Stomach (tissue), 9 donors: ENCODE data around the gene RAC3. TPM values are rescaled to one million over a fixed set of nuclear protein-coding genes. Genes with fewer than 3 reads are reported as not detected.

ENCODE experiments used
- DNase-seq, 2 donors: peaks; one replicate each; pipeline versions ENCODE4 v3.0.0 to v3.0.0-alpha.2; 2013 to 2019
- H3K27ac ChIP-seq, 5 donors: fragments of 200-600 bp in 4 of 5; sonication (generic) in 4 of 5; one replicate each; pipeline ENCODE4 v1.5.1; 2013 to 2019; ENCODE audit warnings: mild to moderate bottlenecking in 1 of 5, moderate library complexity in 1 of 5
- H3K27me3 ChIP-seq, 3 donors: fragments of 200-600 bp; sonication (generic); one replicate each; pipeline ENCODE4 v1.5.1; 2017 to 2019; ENCODE audit warnings: mixed run types in 1 of 3
- H3K36me3 ChIP-seq, 4 donors: fragments of 200-600 bp; sonication (generic); 1 replicate in 3 of 4; 2 replicates in 1 of 4; pipeline ENCODE4 v1.5.1; 2016 to 2019
- H3K4me1 ChIP-seq, 4 donors: fragments of 200-600 bp; sonication (generic); one replicate each; pipeline ENCODE4 v1.5.1; 2016 to 2019
- H3K4me3 ChIP-seq, 4 donors: fragments of 200-600 bp; sonication (generic) in 3 of 4; one replicate each; pipeline ENCODE4 v1.5.1; 2016 to 2019; ENCODE audit warnings: mild to moderate bottlenecking in 1 of 4
- H3K9me3 ChIP-seq, 4 donors: fragments of 200-600 bp; sonication (generic); one replicate each; pipeline ENCODE4 v1.5.1; 2016 to 2019
- EP300 ChIP-seq: sonication (generic); formaldehyde crosslinking; IDR thresholded peaks from one replicate; pipeline ENCODE4 v1.6.1; 2017; ENCODE audit warnings: antibody characterized with exemption
- POLR2A ChIP-seq, 4 donors: fragments of 450-650 bp; IDR thresholded peaks; one replicate each; pipeline ENCODE4 v1.6.1; 2016; ENCODE audit warnings: antibody characterized with exemption in 4 of 4, control low read depth in 2 of 4, mild to moderate bottlenecking in 1 of 4, moderate library complexity in 1 of 4
- POLR2AphosphoS5 ChIP-seq, 3 donors: sonication (generic); formaldehyde crosslinking; IDR thresholded peaks; one replicate each; pipeline ENCODE4 v1.6.1; 2016; ENCODE audit warnings: antibody characterized with exemption in 3 of 3
- WGBS, 5 donors: extraction: QIAGEN DNeasy Blood & Tissue Kit in 3 of 5; methylation state at CpG; one replicate each; pipeline versions ENCODE4 v1.1.5 to v1.1.7; 2013 to 2018; 5-methylcytosine and 5-hydroxymethylcytosine counted together
- intact Hi-C: fragments of 100-400 bp; cut with DNase I; formaldehyde crosslinking; loops from one replicate; pipeline ENCODE4 v1.15.1; 2023; ENCODE audit warnings: low total_unique reads
- polyA plus RNA-seq, 3 donors: library from polyadenylated mRNA; stranded (reverse); fragments of 200-250 nt; gene quantifications; one replicate each; pipeline ENCODE4 v1.2.3, GENCODE V29; 2013
- total RNA-seq, 5 donors: library from RNA; depleted of rRNA; stranded (reverse); fragments of >200 nt; gene quantifications; one replicate each; pipeline versions ENCODE4 v1.1.0 to v1.2.3, GENCODE V29; 2014 to 2016
- TF ChIP-seq, protein P1 (sequence below), 7 experiments: fragments of 450-650 bp in 4 of 7; fragments of 200-600 bp in 3 of 7; sonication (generic) in 3 of 7; IDR thresholded peaks; one replicate each; pipeline ENCODE4 v1.5.1; 2016 to 2019; ENCODE audit warnings: antibody characterized with exemption in 7 of 7, control low read depth in 2 of 7, mild to moderate bottlenecking in 1 of 7
- donor health status: healthy with polysubstance abuse.
- donor health status: Bipolar disorder and iron deficiency.
- donor health status: healthy.

Gene RAC3
- total and polyA plus RNA-seq, 8 donors: 1.2 to 24.8 (median 11.6) TPM; not detected in 1

DNA sequence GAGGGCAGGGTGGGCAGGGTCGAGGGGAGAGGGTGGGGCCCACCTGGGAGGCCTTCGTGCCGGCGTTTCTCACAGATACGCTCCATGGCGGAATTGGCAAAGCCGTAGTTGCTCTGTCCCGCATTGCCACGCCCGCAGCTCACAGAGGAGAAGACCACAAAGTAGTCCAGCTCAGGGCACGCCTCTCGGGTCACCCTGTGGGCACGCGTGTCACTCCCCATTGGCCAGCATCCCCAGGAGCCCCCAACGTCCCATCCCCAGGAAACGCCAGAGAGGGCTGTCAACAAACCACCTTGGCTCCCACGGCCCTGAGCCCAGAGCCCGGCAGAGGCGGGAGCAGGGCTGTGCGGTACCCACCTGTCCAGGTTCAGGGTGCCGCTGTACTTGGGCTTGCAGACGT, 50.5 kb downstream of the RAC3 start:
- no peak overlapping the region for H3K27ac ChIP-seq
- no peaks in the 10 kb centered on the region for H3K4me1 ChIP-seq
- intact Hi-C loops: no loop called here
- TF ChIP-seq POLR2AphosphoS5 (IDR thresholded peaks at IDR 0.05) (no peak), EP300 (no peak), POLR2A (IDR thresholded peaks at IDR 0.05) (no peak)
- TF ChIP-seq, protein P1, sequence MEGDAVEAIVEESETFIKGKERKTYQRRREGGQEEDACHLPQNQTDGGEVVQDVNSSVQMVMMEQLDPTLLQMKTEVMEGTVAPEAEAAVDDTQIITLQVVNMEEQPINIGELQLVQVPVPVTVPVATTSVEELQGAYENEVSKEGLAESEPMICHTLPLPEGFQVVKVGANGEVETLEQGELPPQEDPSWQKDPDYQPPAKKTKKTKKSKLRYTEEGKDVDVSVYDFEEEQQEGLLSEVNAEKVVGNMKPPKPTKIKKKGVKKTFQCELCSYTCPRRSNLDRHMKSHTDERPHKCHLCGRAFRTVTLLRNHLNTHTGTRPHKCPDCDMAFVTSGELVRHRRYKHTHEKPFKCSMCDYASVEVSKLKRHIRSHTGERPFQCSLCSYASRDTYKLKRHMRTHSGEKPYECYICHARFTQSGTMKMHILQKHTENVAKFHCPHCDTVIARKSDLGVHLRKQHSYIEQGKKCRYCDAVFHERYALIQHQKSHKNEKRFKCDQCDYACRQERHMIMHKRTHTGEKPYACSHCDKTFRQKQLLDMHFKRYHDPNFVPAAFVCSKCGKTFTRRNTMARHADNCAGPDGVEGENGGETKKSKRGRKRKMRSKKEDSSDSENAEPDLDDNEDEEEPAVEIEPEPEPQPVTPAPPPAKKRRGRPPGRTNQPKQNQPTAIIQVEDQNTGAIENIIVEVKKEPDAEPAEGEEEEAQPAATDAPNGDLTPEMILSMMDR (IDR thresholded peaks at IDR 0.05): no peak
- no peaks in the 10 kb centered on the region for H3K9me3 ChIP-seq
- no peaks in the 10 kb centered on the region for H3K27me3 ChIP-seq
- H3K4me3 ChIP-seq: no peak overlapping the region
- 84 to 89% (median 85%) methylated on average over 17 to 22 of the region's 22 CpGs for WGBS, 5 donors
- peaks cover 81 to 94% (median 92%) of the 10 kb centered on the region in 4 donors for H3K36me3 ChIP-seq
- DNase-seq: no peak

DNA sequence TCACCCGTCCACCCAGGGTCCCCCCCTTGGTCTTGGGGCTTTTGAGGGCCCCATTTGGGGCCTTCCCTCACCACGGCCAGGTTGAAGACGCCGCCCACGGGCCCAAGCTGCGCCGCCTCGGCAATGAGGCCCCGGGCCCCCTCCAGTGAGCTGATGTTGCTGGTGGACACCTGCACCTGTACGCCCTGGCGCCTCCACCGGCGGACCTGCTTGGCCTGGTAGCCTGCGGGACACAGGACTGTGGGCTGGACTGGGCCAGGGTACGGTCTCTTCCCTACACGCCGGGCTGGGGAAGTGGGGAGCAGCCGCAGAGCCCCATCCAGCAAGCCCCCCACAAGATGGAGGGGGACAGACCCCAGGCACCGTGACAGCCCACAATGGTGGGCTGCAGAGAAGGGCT, 51.0 kb downstream of the RAC3 start:
- H3K9me3 ChIP-seq: no peaks in the 10 kb centered on the region
- H3K27me3 ChIP-seq: no peaks in the 10 kb centered on the region
- DNase-seq: no peak
- intact Hi-C loops: no loop called here
- 90 to 93% (median 92%) methylated on average over 18 to 19 of the region's 19 CpGs for WGBS, 5 donors
- no peak overlapping the region for H3K27ac ChIP-seq
- no peaks in the 10 kb centered on the region for H3K4me1 ChIP-seq
- TF ChIP-seq EP300 (no peak), POLR2AphosphoS5 (IDR thresholded peaks at IDR 0.05) (no peak), POLR2A (IDR thresholded peaks at IDR 0.05) (no peak)
- H3K4me3 ChIP-seq: no peak overlapping the region
- H3K36me3 ChIP-seq: peaks cover 85 to 99% (median 97%) of the 10 kb centered on the region in 4 donors

DNA sequence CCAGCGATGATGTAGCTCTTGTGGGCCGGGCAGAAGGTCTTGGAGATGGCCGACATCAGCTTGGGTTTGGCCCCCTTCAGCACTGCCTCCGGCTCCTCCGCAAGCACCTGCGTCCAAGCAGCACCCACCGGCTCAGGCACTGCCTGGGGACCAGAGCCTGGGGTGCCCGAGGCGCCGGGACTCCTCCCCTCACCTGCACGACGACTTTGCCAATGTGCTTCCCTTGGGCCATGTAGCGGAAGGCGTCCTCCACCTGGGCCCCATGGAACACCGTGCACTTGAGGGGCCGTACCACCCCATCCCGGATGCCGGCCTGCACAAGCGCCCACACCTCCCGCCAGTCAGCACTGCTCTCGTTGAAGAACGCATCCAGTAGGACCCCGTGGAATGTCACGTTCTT, 51.5 kb downstream of the RAC3 start:
- Histone ChIP-seq H3K4me1 (no peaks in the 10 kb centered on the region), H3K27ac (no peak overlapping the region), H3K9me3 (no peaks in the 10 kb centered on the region), H3K27me3 (no peaks in the 10 kb centered on the region), H3K36me3 (peaks cover 91 to 100% (median 100%) of the 10 kb centered on the region in 4 donors), H3K4me3 (no peak overlapping the region)
- WGBS, 5 donors: 92 to 94% (median 92%) methylated on average over 22 to 24 of the region's 24 CpGs
- no peak for DNase-seq
- TF ChIP-seq, protein P1 (IDR thresholded peaks at IDR 0.05): no peak
- TF ChIP-seq EP300 (no peak), POLR2A (IDR thresholded peaks at IDR 0.05) (no peak), POLR2AphosphoS5 (IDR thresholded peaks at IDR 0.05) (no peak)
- intact Hi-C loops: no loop called here

Other genes starting within 250 kb of the RAC3 start
- gene GCGR, start 227.5 kb upstream of the RAC3 start, total RNA-seq: under 1 TPM in 1 of 5 donors, not detected in 4; 0.55 TPM
- under 1 TPM in 1 of 3 donors, not detected in 2; 0.38 TPM for gene GCGR, start 227.5 kb upstream of the RAC3 start, polyA plus RNA-seq
- 100 to 1,000 TPM in 1 of 5 donors, 10 to 100 TPM in 4; 23.7 to 150 (median 51.0) TPM for gene MCRIP1, start 198.4 kb upstream of the RAC3 start, total RNA-seq
- 100 to 1,000 TPM; 104 to 144 (median 114) TPM for gene MCRIP1, start 198.4 kb upstream of the RAC3 start, polyA plus RNA-seq
- not detected for gene PPP1R27, start 196.6 kb upstream of the RAC3 start, total RNA-seq
- gene PPP1R27, start 196.6 kb upstream of the RAC3 start, polyA plus RNA-seq: 1 to 10 TPM in 1 of 3 donors, under 1 TPM in 1, not detected in 1; 0.58 to 2.0 TPM
- 1,000 to 10,000 TPM in 2 of 5 donors, 100 to 1,000 TPM in 3; 401 to 1,308 (median 815) TPM for gene P4HB, start 171.1 kb upstream of the RAC3 start, total RNA-seq
- 100 to 1,000 TPM; 426 to 709 (median 528) TPM for gene P4HB, start 171.1 kb upstream of the RAC3 start, polyA plus RNA-seq
- gene ARHGDIA, start 160.3 kb upstream of the RAC3 start, total RNA-seq: 100 to 1,000 TPM in 3 of 5 donors, 10 to 100 TPM in 2; 57.1 to 435 (median 117) TPM
- 100 to 1,000 TPM; 154 to 240 (median 212) TPM for gene ARHGDIA, start 160.3 kb upstream of the RAC3 start, polyA plus RNA-seq
- gene ALYREF, start 140.1 kb upstream of the RAC3 start, total RNA-seq: 100 to 1,000 TPM in 2 of 5 donors, 10 to 100 TPM in 2, 1 to 10 TPM in 1; 5.8 to 224 (median 90.1) TPM
- 10 to 100 TPM; 33.6 to 42.3 (median 36.8) TPM for gene ALYREF, start 140.1 kb upstream of the RAC3 start, polyA plus RNA-seq
- 100 to 1,000 TPM in 3 of 5 donors, 10 to 100 TPM in 2; 49.8 to 141 (median 108) TPM for gene ANAPC11, start 140.0 kb upstream of the RAC3 start, total RNA-seq
- gene ANAPC11, start 140.0 kb upstream of the RAC3 start, polyA plus RNA-seq: 100 to 1,000 TPM; 231 to 276 (median 257) TPM
- gene NPB, start 129.4 kb upstream of the RAC3 start, total RNA-seq: 1 to 10 TPM in 2 of 5 donors, not detected in 3; 1.4 to 2.0 TPM
- gene NPB, start 129.4 kb upstream of the RAC3 start, polyA plus RNA-seq: under 1 TPM in 2 of 3 donors, not detected in 1; 0.83 to 0.93 TPM
- gene PCYT2, start 120.3 kb upstream of the RAC3 start, total RNA-seq: 100 to 1,000 TPM in 2 of 5 donors, 10 to 100 TPM in 3; 17.5 to 119 (median 27.2) TPM
- 10 to 100 TPM; 39.7 to 51.7 (median 42.8) TPM for gene PCYT2, start 120.3 kb upstream of the RAC3 start, polyA plus RNA-seq
- gene SIRT7, start 113.5 kb upstream of the RAC3 start, total RNA-seq: 100 to 1,000 TPM in 1 of 5 donors, 10 to 100 TPM in 4; 22.8 to 128 (median 56.0) TPM
- 10 to 100 TPM; 18.2 to 46.9 (median 44.1) TPM for gene SIRT7, start 113.5 kb upstream of the RAC3 start, polyA plus RNA-seq
- 10 to 100 TPM in 4 of 5 donors, 1 to 10 TPM in 1; 2.3 to 30.4 (median 20.3) TPM for gene MAFG, start 103.9 kb upstream of the RAC3 start, total RNA-seq
- gene MAFG, start 103.9 kb upstream of the RAC3 start, polyA plus RNA-seq: 1 to 10 TPM; 7.2 to 8.9 (median 8.1) TPM
- gene PYCR1, start 94.4 kb upstream of the RAC3 start, total RNA-seq: 10 to 100 TPM in 3 of 5 donors, 1 to 10 TPM in 1, not detected in 1; 8.9 to 28.8 (median 15.7) TPM
- 10 to 100 TPM; 20.0 to 73.8 (median 47.4) TPM for gene PYCR1, start 94.4 kb upstream of the RAC3 start, polyA plus RNA-seq
- not detected for gene MYADML2, start 84.4 kb upstream of the RAC3 start, total RNA-seq
- gene MYADML2, start 84.4 kb upstream of the RAC3 start, polyA plus RNA-seq: not detected
- 1 to 10 TPM in 1 of 5 donors, under 1 TPM in 1, not detected in 3; 0.58 to 1.5 TPM for gene NOTUM, start 70.5 kb upstream of the RAC3 start, total RNA-seq
- gene NOTUM, start 70.5 kb upstream of the RAC3 start, polyA plus RNA-seq: 1 to 10 TPM in 1 of 3 donors, under 1 TPM in 2; 0.37 to 3.8 (median 0.46) TPM
- gene ASPSCR1, start 54.0 kb upstream of the RAC3 start, total RNA-seq: 100 to 1,000 TPM in 1 of 5 donors, 10 to 100 TPM in 4; 11.7 to 143 (median 34.8) TPM
- 10 to 100 TPM; 56.9 to 82.0 (median 60.8) TPM for gene ASPSCR1, start 54.0 kb upstream of the RAC3 start, polyA plus RNA-seq
- 100 to 1,000 TPM in 2 of 5 donors, 10 to 100 TPM in 3; 22.0 to 213 (median 53.1) TPM for gene CENPX, start 8.8 kb upstream of the RAC3 start, total RNA-seq
- 100 to 1,000 TPM; 142 to 231 (median 215) TPM for gene CENPX, start 8.8 kb upstream of the RAC3 start, polyA plus RNA-seq
- gene LRRC45, start 8.4 kb upstream of the RAC3 start, total RNA-seq: 100 to 1,000 TPM in 1 of 5 donors, 10 to 100 TPM in 3, 1 to 10 TPM in 1; 8.3 to 171 (median 42.9) TPM
- 10 to 100 TPM; 12.7 to 21.1 (median 20.9) TPM for gene LRRC45, start 8.4 kb upstream of the RAC3 start, polyA plus RNA-seq
- 100 to 1,000 TPM in 2 of 5 donors, 10 to 100 TPM in 3; 11.1 to 461 (median 100.0) TPM for gene DCXR, start 6.0 kb downstream of the RAC3 start, total RNA-seq
- gene DCXR, start 6.0 kb downstream of the RAC3 start, polyA plus RNA-seq: 100 to 1,000 TPM; 352 to 403 (median 396) TPM
- gene RFNG, start 20.1 kb downstream of the RAC3 start, total RNA-seq: 10 to 100 TPM; 12.5 to 66.5 (median 28.3) TPM
- 10 to 100 TPM; 22.5 to 55.2 (median 26.0) TPM for gene RFNG, start 20.1 kb downstream of the RAC3 start, polyA plus RNA-seq
- gene GPS1, start 20.2 kb downstream of the RAC3 start, total RNA-seq: 100 to 1,000 TPM in 1 of 5 donors, 10 to 100 TPM in 4; 28.0 to 329 (median 86.4) TPM
- gene GPS1, start 20.2 kb downstream of the RAC3 start, polyA plus RNA-seq: 100 to 1,000 TPM; 103 to 139 (median 129) TPM
- 100 to 1,000 TPM in 2 of 5 donors, 10 to 100 TPM in 3; 63.2 to 286 (median 94.6) TPM for gene DUS1L, start 34.1 kb downstream of the RAC3 start, total RNA-seq
- 100 to 1,000 TPM; 126 to 189 (median 174) TPM for gene DUS1L, start 34.1 kb downstream of the RAC3 start, polyA plus RNA-seq
- gene FASN, start 66.6 kb downstream of the RAC3 start, total RNA-seq: 100 to 1,000 TPM in 3 of 5 donors, 10 to 100 TPM in 2; 22.8 to 268 (median 175) TPM
- 10 to 100 TPM; 36.0 to 97.8 (median 53.3) TPM for gene FASN, start 66.6 kb downstream of the RAC3 start, polyA plus RNA-seq
- 100 to 1,000 TPM in 1 of 5 donors, 10 to 100 TPM in 4; 43.9 to 166 (median 90.6) TPM for gene CCDC57, start 181.2 kb downstream of the RAC3 start, total RNA-seq
- 10 to 100 TPM; 50.9 to 75.5 (median 72.5) TPM for gene CCDC57, start 181.2 kb downstream of the RAC3 start, polyA plus RNA-seq
- 10 to 100 TPM; 29.2 to 87.9 (median 53.3) TPM for gene SLC16A3, start 197.4 kb downstream of the RAC3 start, total RNA-seq
- 10 to 100 TPM in 2 of 3 donors, 1 to 10 TPM in 1; 4.9 to 39.8 (median 20.4) TPM for gene SLC16A3, start 197.4 kb downstream of the RAC3 start, polyA plus RNA-seq
- gene CSNK1D, start 242.0 kb downstream of the RAC3 start, total RNA-seq: 100 to 1,000 TPM in 4 of 5 donors, 10 to 100 TPM in 1; 58.0 to 180 (median 140) TPM
- gene CSNK1D, start 242.0 kb downstream of the RAC3 start, polyA plus RNA-seq: 10 to 100 TPM; 55.9 to 66.7 (median 65.4) TPM